Fibroblast of villous mesenchyme (primary cell): Measurements from ENCODE around the gene GJC1. TPM values are rescaled to one million over a fixed set of nuclear protein-coding genes. Genes with fewer than 3 reads are reported as not detected.

Source experiments
- DNase-seq: peaks from one replicate; pipeline ENCODE4 v3.0.0-alpha.2; 2010; ENCODE audit warnings: low read depth
- H3K4me3 ChIP-seq: 2 replicates; pipeline ENCODE4 v1.5.1; 2011; ENCODE audit warnings: low read depth, mild to moderate bottlenecking, low read length
- total RNA-seq: library from RNA; depleted of rRNA; stranded (reverse); fragments of >200 nt; gene quantifications from 2 replicates; pipeline ENCODE4 v1.2.3, GENCODE V29; 2012
- TF ChIP-seq, protein P1 (sequence below): IDR thresholded peaks from 2 replicates; pipeline ENCODE4 v1.5.1; 2012; ENCODE audit warnings: low read depth, mild to moderate bottlenecking, low read length; ENCODE audit not compliant: insufficient read depth

The GJC1 gene
- total RNA-seq, 1 donor: 30.2 TPM

DNA sequence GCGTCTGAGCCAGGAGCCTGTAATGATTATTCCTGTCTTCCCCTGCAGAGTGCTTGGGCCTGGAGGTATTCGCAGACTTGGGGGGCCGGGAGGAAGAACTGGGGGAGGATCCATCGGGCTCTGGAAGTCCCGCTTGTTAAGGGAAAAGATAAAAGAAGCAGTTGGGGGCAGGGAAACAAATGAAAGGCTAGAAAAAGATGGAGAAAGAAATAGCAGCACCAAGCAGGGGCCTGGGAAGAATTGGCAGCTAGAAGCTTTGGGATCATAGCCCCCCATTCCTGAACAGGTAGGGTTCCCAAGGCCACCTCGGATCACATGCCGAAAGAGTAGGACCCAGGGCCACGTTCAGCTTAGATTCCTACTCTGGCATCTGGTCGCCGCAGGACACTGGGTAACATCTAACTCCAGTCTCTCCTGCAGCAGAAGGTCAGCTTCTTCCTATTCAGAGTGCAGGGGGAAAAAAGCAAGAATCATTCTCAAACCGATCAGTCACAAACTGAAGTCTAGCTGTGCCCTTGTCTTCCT is 47.7 kb downstream of the GJC1 start:
- DNase-seq: no peak
- no peak overlapping the region for H3K4me3 ChIP-seq
- TF ChIP-seq, protein P1, sequence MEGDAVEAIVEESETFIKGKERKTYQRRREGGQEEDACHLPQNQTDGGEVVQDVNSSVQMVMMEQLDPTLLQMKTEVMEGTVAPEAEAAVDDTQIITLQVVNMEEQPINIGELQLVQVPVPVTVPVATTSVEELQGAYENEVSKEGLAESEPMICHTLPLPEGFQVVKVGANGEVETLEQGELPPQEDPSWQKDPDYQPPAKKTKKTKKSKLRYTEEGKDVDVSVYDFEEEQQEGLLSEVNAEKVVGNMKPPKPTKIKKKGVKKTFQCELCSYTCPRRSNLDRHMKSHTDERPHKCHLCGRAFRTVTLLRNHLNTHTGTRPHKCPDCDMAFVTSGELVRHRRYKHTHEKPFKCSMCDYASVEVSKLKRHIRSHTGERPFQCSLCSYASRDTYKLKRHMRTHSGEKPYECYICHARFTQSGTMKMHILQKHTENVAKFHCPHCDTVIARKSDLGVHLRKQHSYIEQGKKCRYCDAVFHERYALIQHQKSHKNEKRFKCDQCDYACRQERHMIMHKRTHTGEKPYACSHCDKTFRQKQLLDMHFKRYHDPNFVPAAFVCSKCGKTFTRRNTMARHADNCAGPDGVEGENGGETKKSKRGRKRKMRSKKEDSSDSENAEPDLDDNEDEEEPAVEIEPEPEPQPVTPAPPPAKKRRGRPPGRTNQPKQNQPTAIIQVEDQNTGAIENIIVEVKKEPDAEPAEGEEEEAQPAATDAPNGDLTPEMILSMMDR: no peak

DNA sequence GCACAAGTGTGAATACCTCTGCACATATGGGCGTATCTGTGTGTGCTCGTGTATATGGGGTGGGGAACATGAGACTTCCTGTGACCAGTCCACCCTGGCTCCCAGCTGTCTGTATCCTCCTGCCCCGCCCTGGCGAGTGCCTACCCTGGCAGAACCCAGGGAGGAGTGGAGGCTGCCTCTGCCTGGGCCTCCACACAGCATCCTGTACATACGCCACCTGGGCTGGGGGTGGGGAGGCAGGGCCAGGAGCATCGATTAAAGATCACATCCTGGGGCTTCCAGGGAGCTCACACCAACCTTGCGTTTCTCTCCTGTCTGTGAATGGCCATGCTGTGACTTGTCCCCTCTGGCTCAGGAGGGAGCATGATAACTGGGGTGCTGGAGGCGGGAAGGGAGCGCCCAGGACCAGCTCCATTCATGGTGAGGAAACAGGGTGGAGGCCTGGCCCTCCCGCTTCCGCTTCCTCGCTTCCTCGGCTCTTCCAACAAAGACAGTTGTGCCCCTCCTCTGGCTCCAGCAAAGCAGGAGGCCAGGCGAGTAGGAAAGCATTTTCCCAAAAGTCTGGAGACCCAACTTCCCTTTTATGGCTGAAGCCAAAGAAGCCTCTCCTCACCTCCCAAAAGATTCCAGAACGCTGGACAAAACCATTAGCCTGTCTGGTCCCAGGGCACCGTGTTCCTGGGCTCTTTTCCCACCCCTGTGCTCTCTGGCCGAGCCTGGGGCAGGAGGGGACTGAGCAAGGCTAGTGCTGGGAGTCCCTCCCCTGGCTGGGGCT is 48.3 kb downstream of the GJC1 start:
- DNase-seq: no peak
- no peak overlapping the region for H3K4me3 ChIP-seq
- TF ChIP-seq, protein P1: no peak

DNA sequence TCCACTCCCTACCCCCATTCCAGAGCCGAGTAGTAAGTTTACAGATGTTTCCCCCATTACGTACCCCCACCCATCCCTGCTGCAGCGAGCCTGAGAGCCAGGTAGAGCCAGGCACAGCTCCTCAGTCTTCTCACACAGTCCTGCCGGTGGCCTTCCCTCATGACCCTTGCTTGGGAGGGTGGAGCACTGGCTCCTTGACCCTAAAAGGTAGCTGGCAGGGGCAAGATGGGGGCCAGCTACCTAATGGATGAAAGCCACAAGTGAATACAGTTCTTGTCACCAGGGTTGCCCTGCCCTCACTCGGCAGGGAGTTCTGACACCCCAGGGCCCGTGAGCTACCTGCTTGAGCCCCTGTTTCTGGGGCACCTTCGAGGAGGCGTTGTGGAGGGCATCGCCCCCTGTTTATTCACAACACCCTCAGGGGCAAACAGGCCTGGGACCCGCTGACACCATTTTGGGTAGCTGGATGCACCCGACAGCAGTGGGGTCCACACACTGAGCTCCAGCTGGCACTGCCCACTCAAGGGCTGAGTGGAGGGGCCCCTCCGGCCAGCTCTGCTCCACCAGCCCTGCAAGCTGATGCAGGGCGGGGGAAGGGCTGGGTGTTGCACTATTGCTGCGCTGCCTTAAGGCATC is 49.1 kb downstream of the GJC1 start:
- DNase-seq: no peak
- no peak overlapping the region for H3K4me3 ChIP-seq
- TF ChIP-seq, protein P1: no peak

DNA sequence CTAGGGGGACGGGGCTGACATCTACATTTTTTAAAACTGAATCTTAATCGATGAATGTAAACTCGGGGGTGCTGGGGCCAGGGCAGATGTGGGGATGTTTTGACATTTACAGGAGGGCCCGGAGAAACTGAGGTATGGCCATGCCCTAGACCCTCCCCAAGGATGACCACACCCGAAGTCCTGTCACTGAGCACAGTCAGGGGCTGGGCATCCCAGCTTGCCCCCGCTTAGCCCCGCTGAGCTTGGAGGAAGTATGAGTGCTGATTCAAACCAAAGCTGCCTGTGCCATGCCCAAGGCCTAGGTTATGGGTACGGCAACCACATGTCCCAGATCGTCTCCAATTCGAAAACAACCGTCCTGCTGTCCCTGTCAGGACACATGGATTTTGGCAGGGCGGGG is 49.9 kb downstream of the GJC1 start:
- no peak for DNase-seq
- TF ChIP-seq, protein P1: no peak
- H3K4me3 ChIP-seq: no peak overlapping the region

DNA sequence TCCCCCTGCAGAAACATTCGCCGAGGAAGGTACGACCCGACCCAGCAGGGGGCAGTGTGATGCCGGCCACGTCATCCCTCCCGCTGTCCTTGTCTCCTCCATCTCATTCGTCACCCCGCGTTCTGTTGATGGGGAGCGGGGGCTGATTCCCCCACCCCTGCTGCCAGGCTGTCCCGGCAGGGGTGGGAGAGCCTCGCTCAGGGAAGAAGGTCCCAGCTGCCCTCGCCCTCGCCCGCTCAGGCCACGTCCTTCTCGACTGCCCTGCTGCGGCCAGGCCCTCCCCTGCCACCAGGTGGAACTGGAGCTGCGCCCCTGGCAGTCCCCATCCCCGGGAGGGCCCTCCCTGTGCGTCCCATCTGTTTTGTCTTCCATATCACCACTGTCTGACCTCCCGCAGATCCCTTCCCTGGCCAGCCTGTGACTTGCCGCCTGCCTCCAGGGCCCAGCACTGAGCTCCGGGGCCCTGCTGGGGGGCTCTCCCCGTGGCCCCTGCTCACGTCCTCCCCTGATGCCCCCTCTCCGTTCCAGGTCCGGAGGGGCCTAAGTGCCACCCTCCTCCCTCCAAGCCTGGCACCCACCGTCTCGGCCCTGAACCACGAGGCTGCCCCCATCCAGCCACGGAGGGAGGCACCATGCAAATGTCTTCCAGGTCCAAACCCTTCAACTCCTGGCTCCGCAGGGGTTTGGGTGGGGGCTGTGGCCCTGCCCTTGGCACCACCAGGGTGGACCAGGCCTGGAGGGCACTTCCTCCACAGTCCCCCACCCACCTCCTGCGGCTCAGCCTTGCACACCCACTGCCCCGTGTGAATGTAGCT is 50.7 kb downstream of the GJC1 start:
- TF ChIP-seq, protein P1: peak; percentile 87
- DNase-seq: peak; percentile 71
- H3K4me3 ChIP-seq: peak overlapping the region; percentile 67

DNA sequence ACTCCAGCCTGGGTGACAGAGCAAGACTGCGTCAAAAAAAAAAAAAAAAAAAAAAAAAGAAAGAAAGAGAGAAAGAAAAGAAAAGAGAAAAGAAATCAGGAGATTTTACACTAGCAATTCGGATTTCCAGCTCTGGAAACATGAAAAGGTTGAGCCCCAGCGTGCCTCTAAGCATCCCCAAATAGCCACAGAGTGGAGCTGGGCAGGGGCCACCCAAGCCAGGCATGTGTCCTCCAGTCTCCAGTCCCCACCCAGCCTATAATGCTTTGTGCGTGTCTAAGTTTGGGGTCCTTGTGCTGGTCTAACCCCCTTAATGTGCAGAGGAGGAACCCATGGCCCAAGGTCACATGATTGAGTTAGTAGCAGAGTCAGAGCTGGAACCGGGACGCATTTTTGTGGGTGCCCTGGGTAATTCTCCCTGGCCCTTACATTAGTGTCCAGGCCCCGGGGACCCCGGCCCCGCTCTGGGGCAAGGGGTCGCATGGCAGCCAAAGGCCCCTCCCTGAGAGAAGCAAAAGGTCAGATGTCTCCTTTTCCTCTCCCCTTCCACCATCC is 51.4 kb downstream of the GJC1 start:
- H3K4me3 ChIP-seq: peak overlapping the region; percentile 67
- TF ChIP-seq, protein P1: no peak
- DNase-seq: no peak
